SIG-M5 treated with dmso at 0.1 percent for 504 hours (cell line): ENCODE results near the gene BCL3.
"Not testable (repeated sequence)": the region's sequence is repeated elsewhere in the genome, so short reads cannot be mapped to it uniquely, and the experiment has no call there.

Source experiments
- DNase-seq: peaks from one replicate; lab custom pipeline; 2025; ENCODE audit not compliant: unreplicated experiment; lab: John Stamatoyannopoulos, UW

BCL3 gene

GRCh38 chr19:44720945-44721344 is 27.6 kb upstream of the BCL3 start:
- DNase-seq, result no peak

- DNase-seq, result not testable (repeated sequence)
These were observed 27.1 kb upstream of the BCL3 start for GRCh38 chr19:44721369-44721768.

GRCh38 chr19:44722131-44723121 is 26.1 kb upstream of the BCL3 start:
- peak; percentile 59 for DNase-seq

- DNase-seq, result no peak
These were observed 25.1 kb upstream of the BCL3 start for GRCh38 chr19:44723299-44723951.

GRCh38 chr19:44723952-44724319 is 24.6 kb upstream of the BCL3 start:
- peak; percentile 65 for DNase-seq

- DNase-seq, result no peak
These were observed 23.3 kb upstream of the BCL3 start for GRCh38 chr19:44725251-44725650.

- DNase-seq, result no peak
These were observed 22.8 kb upstream of the BCL3 start for GRCh38 chr19:44725684-44726083.

GRCh38 chr19:44726465-44726864 is 22.0 kb upstream of the BCL3 start:
- no peak for DNase-seq

- DNase-seq, result no peak
These were observed 20.3 kb upstream of the BCL3 start for GRCh38 chr19:44728178-44728577.

- DNase-seq, result no peak
These were observed 18.9 kb upstream of the BCL3 start for GRCh38 chr19:44729516-44730033.

- no peak for DNase-seq
These were observed 17.4 kb upstream of the BCL3 start for GRCh38 chr19:44731081-44731480.

- no peak for DNase-seq
These were observed 16.9 kb upstream of the BCL3 start for GRCh38 chr19:44731622-44732021.

GRCh38 chr19:44732235-44733014 is 16.1 kb upstream of the BCL3 start:
- no peak for DNase-seq

- DNase-seq, result no peak
These were observed 14.2 kb upstream of the BCL3 start for GRCh38 chr19:44734357-44734756.

GRCh38 chr19:44735011-44735410 is 13.5 kb upstream of the BCL3 start:
- no peak for DNase-seq

GRCh38 chr19:44737238-44738071 is 11.1 kb upstream of the BCL3 start:
- no peak for DNase-seq

- no peak for DNase-seq
These were observed 10.4 kb upstream of the BCL3 start for GRCh38 chr19:44738136-44738535.

GRCh38 chr19:44738603-44739558 is 9.6 kb upstream of the BCL3 start:
- no peak for DNase-seq

- DNase-seq, result no peak
These were observed 8.1 kb upstream of the BCL3 start for GRCh38 chr19:44740351-44740824.
